Measurements from ENCODE around the gene EPB42. TPM values are rescaled to one million over a fixed set of nuclear protein-coding genes. Genes with fewer than 3 reads are reported as not detected.
"Not testable (repeated sequence)": the region's sequence is repeated elsewhere in the genome, so short reads cannot be mapped to it uniquely, and the experiment has no call there.

The EPB42 gene
- total RNA-seq, 1 experiment from 2014 or later, result not detected

DNA sequence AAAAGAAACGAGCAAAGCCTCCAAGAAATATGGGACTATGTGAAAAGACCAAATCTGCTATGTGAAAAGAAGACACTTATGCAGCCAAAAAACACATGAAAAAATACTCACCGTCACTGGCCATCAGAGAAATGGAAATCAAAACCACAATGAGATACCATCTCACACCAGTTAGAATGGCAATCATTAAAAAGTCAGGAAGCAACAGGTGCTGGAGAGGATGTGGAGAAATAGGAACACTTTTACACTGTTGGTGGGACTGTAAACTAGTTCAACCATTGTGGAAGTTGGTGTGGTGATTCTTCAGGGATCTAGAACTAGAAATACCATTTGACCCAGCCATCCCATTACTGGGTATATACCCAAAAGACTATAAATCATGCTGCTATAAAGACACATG is 43.7 kb downstream of the EPB42 start:
- ATAC-seq; DNase-seq (ENCODE audit: low read depth, low spot score); H3K9me3 ChIP-seq (ENCODE audit: control insufficient read depth in 1 of 2, insufficient read depth in 1 of 2, low read depth in 1 of 2, low read length in 2 of 2); POLR2A ChIA-PET; H3K79me2 ChIP-seq (ENCODE audit: insufficient read depth, low read length); H3K27me3 ChIP-seq (ENCODE audit: insufficient read depth, low read length); H3K36me3 ChIP-seq (ENCODE audit: control insufficient read depth in 1 of 2, insufficient read depth in 2 of 2, low read length in 2 of 2); RAD21 ChIA-PET (ENCODE audit: low non-redundant PET in 1 of 2, low total read pairs in 2 of 2, uncharacterized antibody in 2 of 2, unreplicated experiment in 2 of 2); intact Hi-C loops (cut with micrococcal nuclease); H3K4me3 ChIP-seq (replicated peaks in 1 of 2; ENCODE audit: low read depth in 1 of 2, low read length in 2 of 2); H2AFZ ChIP-seq (ENCODE audit: low read depth, low read length, poor library complexity, severe bottlenecking); BruUV-seq (replicated peaks); CTCF ChIA-PET; H4K20me1 ChIP-seq (ENCODE audit: insufficient read depth); H3K4me2 ChIP-seq (ENCODE audit: low read length); H3K9ac ChIP-seq (ENCODE audit: low read length); H3K9me2 ChIP-seq (ENCODE audit: insufficient read depth); H3K4me1 ChIP-seq (ENCODE audit: control insufficient read depth in 1 of 2, insufficient read depth in 2 of 2, low read length in 2 of 2); H3K27ac ChIP-seq (ENCODE audit: low read depth, low read length): not testable (repeated sequence)

DNA sequence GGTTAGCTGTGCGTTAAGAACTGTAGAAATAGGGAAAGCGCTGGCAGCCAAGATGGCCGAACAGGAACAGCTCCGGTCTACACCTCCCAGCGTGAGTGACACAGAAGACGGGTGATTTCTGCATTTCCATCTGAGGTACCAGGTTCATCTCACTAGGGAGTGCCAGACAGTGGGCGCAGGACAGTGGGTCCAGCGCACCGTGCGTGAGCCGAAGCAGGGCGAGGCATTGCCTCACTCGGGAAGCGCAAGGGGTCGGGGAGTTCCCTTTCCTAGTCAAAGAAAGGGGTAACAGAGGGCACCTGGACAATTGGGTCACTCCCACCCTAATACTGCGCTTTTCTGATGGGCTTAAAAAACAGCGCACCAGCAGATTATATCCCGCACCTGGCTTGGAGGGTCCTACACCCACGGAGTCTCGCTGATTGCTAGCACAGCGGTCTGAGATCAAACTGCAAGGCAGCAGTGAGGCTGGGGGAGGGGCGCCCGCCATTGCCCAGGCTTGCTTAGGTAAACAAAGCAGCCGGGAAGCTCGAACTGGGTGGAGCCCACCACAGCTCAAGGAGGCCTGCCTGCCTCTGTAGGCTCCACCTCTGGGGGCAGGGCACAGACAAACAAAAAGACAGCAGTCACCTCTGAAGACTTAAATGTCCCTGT is 45.0 kb downstream of the EPB42 start:
- H3K9me3 ChIP-seq (ENCODE audit: control insufficient read depth in 1 of 2, insufficient read depth in 1 of 2, low read depth in 1 of 2, low read length in 2 of 2); intact Hi-C loops (cut with micrococcal nuclease); H3K79me2 ChIP-seq (ENCODE audit: insufficient read depth, low read length); H4K20me1 ChIP-seq (ENCODE audit: insufficient read depth); H3K9me2 ChIP-seq (ENCODE audit: insufficient read depth); CTCF ChIA-PET; ATAC-seq; H3K36me3 ChIP-seq (ENCODE audit: control insufficient read depth in 1 of 2, insufficient read depth in 2 of 2, low read length in 2 of 2); H3K4me2 ChIP-seq (ENCODE audit: low read length); POLR2A ChIA-PET; H3K27ac ChIP-seq (ENCODE audit: low read depth, low read length); H2AFZ ChIP-seq (ENCODE audit: low read depth, low read length, poor library complexity, severe bottlenecking); H3K9ac ChIP-seq (ENCODE audit: low read length); BruUV-seq (replicated peaks); RAD21 ChIA-PET (ENCODE audit: low non-redundant PET in 1 of 2, low total read pairs in 2 of 2, uncharacterized antibody in 2 of 2, unreplicated experiment in 2 of 2); H3K27me3 ChIP-seq (ENCODE audit: insufficient read depth, low read length); H3K4me1 ChIP-seq (ENCODE audit: control insufficient read depth in 1 of 2, insufficient read depth in 2 of 2, low read length in 2 of 2); H3K4me3 ChIP-seq (replicated peaks in 1 of 2; ENCODE audit: low read depth in 1 of 2, low read length in 2 of 2); DNase-seq (ENCODE audit: low read depth, low spot score): not testable (repeated sequence)

DNA sequence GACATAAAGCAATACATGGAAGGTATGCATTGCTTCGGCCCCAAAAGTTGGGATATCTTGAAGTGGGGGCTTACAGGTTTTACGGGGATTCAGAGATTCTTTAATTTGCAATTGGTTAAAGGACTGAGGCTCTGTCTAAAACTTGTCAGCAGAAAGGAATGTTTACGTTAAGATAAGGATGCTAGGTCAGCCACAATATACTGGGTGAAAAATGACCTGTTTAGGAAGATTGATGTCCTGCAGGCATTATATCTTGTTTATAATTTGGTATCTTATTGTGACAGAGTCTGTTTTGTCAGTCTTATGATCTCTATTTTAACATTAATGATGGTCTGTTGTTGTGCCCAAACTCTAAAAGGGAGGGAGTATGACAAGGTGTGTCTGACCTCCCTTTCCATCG is 50.9 kb downstream of the EPB42 start:
- H3K9me3 ChIP-seq (ENCODE audit: control insufficient read depth in 1 of 2, insufficient read depth in 1 of 2, low read depth in 1 of 2, low read length in 2 of 2), result no peaks in the 10 kb centered on the region
- ChIA-PET POLR2A (no interaction called here), CTCF (no interaction called here), RAD21 (ENCODE audit: low non-redundant PET in 1 of 2, low total read pairs in 2 of 2, uncharacterized antibody in 2 of 2, unreplicated experiment in 2 of 2) (no interaction called here)
- H3K4me3 ChIP-seq (replicated peaks in 1 of 2; ENCODE audit: low read depth in 1 of 2, low read length in 2 of 2), result no peak overlapping the region
- H2AFZ ChIP-seq (ENCODE audit: low read depth, low read length, poor library complexity, severe bottlenecking), result no peak overlapping the region
- peaks cover 0 to 4% of the 10 kb centered on the region in 2 experiments; a peak in 1 of 4 replicates for H3K36me3 ChIP-seq (ENCODE audit: control insufficient read depth in 1 of 2, insufficient read depth in 2 of 2, low read length in 2 of 2)
- DNase-seq (ENCODE audit: low read depth, low spot score) (no peak), ATAC-seq (no peak)
- H3K9ac ChIP-seq (ENCODE audit: low read length), result no peak overlapping the region
- no peaks in the 10 kb centered on the region for H3K27me3 ChIP-seq (ENCODE audit: insufficient read depth, low read length)
- no peaks in the 10 kb centered on the region for H3K4me1 ChIP-seq (ENCODE audit: control insufficient read depth in 1 of 2, insufficient read depth in 2 of 2, low read length in 2 of 2)
- H3K9me2 ChIP-seq (ENCODE audit: insufficient read depth), result no peaks in the 10 kb centered on the region
- no peak overlapping the region for H3K27ac ChIP-seq (ENCODE audit: low read depth, low read length)
- intact Hi-C loops (cut with micrococcal nuclease), result no loop called here
- no peaks in the 10 kb centered on the region for H4K20me1 ChIP-seq (ENCODE audit: insufficient read depth)
- H3K79me2 ChIP-seq (ENCODE audit: insufficient read depth, low read length), result no peaks in the 10 kb centered on the region
- H3K4me2 ChIP-seq (ENCODE audit: low read length), result no peak overlapping the region
- no TSS peak for BruUV-seq (replicated peaks)
- TF ChIP-seq EZH2 (IDR thresholded peaks at IDR 0.05), result no peak
- TF ChIP-seq, protein P1, sequence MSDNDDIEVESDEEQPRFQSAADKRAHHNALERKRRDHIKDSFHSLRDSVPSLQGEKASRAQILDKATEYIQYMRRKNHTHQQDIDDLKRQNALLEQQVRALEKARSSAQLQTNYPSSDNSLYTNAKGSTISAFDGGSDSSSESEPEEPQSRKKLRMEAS (IDR thresholded peaks at IDR 0.05), result no peak
- TF ChIP-seq FOSL1 (IDR thresholded peaks at IDR 0.05; ENCODE audit: low read depth), result no peak
- TF ChIP-seq ELF1 (IDR thresholded peaks at IDR 0.05; ENCODE audit: borderline replicate concordance, low read depth), result no peak
- TF ChIP-seq TCF7L2 (IDR thresholded peaks at IDR 0.05; ENCODE audit: borderline replicate concordance, extremely low read depth, insufficient read depth, insufficient read length), result no peak
- TF ChIP-seq, protein P2, sequence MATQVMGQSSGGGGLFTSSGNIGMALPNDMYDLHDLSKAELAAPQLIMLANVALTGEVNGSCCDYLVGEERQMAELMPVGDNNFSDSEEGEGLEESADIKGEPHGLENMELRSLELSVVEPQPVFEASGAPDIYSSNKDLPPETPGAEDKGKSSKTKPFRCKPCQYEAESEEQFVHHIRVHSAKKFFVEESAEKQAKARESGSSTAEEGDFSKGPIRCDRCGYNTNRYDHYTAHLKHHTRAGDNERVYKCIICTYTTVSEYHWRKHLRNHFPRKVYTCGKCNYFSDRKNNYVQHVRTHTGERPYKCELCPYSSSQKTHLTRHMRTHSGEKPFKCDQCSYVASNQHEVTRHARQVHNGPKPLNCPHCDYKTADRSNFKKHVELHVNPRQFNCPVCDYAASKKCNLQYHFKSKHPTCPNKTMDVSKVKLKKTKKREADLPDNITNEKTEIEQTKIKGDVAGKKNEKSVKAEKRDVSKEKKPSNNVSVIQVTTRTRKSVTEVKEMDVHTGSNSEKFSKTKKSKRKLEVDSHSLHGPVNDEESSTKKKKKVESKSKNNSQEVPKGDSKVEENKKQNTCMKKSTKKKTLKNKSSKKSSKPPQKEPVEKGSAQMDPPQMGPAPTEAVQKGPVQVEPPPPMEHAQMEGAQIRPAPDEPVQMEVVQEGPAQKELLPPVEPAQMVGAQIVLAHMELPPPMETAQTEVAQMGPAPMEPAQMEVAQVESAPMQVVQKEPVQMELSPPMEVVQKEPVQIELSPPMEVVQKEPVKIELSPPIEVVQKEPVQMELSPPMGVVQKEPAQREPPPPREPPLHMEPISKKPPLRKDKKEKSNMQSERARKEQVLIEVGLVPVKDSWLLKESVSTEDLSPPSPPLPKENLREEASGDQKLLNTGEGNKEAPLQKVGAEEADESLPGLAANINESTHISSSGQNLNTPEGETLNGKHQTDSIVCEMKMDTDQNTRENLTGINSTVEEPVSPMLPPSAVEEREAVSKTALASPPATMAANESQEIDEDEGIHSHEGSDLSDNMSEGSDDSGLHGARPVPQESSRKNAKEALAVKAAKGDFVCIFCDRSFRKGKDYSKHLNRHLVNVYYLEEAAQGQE (IDR thresholded peaks at IDR 0.05; ENCODE audit: low read depth), result no peak
- TF ChIP-seq ZNF274 (IDR thresholded peaks at IDR 0.05; ENCODE audit: low read depth, low read length), result no peak
- TF ChIP-seq SRF (IDR thresholded peaks at IDR 0.05; ENCODE audit: low read depth), result no peak
- no peak for TF ChIP-seq RAD21 (IDR thresholded peaks at IDR 0.05; ENCODE audit: low read depth)
- no peak for TF ChIP-seq SIN3A (IDR thresholded peaks at IDR 0.05; ENCODE audit: low read depth)
- no peak for TF ChIP-seq CEBPB (IDR thresholded peaks at IDR 0.05; ENCODE audit: low read depth)

Data from HCT116 (cell line).